Fibroblast of peridontal ligament (primary cell): ENCODE data around the gene FGGY.
"Not testable (repeated sequence)": the region's sequence is repeated elsewhere in the genome, so short reads cannot be mapped to it uniquely, and the experiment has no call there.

ENCODE experiments used
- DNase-seq: peaks from one replicate; pipeline ENCODE4 v3.0.0-alpha.2; 2010; ENCODE audit errors: extremely low read depth

The FGGY gene

DNA sequence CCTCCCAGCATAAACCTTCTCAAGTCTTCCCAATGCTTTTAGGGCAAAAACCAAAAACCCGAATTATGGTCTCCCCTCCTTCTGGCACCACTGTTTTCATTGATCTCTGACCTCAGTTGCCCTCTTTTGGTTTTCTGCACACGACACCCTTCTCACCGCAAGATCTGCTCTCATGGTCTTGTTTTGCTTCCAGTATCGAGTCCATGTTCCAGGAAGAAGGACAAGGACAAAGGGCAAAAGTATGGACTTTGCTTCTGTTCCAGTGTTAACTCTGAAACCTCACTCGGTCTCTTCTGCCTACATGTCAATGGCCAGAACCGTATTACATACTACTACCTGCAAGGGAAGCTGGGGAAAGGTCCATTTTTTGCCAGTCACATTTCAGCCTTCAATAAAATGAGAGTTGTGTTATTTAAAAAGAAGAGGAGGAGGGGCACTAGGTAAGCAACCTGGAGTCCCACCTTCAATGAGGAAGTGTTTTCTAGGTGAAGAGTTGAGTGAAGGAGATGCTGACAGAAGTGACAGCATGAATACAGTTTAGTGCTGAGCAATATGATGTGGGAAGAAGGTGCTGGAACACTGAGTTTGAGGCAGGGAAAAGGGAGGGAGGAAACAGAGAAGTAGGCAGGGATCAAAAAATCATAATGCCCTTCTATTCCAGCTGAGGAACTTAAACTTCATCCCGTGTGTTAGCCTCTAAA is 183.4 kb downstream of the FGGY start:
- DNase-seq: no peak

DNA sequence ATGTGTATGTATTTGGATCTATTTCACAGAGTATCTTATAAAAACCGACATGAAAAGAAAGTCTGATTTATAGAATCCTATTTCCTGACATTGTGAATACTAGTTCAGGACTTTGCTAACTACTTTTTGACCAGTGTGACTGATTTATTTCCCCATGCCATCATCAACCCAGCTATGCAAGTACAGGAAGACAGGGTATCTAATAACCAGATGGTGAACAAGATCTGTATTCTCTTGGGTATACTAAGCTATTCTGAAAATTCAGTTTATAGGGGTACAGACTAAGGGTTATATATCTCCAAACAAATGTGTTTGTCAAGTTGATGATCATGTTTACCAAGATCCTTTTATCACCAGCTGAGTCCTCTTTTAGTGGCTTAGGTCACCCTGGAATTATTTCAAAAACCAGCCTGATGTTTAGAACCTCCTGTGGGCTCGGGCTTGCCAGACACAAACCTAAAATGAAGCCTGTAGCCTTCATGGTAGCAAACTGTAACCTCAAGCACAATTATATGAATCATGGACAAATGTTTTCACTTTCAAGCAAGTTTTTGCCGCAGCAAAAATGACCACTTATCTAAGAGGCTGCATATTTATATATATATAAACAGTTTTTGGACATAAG is 185.1 kb downstream of the FGGY start:
- DNase-seq: peak; percentile 95

DNA sequence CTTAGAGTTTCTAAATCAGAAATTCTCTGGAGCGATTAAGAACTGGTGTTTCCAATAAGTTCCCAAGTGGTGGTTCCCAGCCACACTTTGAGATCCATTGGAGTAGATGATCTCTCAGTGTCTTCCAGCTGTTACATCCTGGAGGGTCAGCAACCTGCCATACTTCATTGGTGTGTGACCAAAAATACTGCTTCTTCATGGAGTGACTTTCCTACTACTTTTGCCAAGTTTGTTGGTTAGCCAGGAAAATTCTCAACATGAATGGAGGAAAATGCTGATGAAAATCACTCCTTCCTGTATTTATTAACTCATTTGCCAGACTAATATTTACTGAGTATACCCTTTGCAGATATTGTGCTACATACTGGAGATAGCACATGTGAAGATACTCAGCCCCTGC is 186.1 kb downstream of the FGGY start:
- DNase-seq: no peak

DNA sequence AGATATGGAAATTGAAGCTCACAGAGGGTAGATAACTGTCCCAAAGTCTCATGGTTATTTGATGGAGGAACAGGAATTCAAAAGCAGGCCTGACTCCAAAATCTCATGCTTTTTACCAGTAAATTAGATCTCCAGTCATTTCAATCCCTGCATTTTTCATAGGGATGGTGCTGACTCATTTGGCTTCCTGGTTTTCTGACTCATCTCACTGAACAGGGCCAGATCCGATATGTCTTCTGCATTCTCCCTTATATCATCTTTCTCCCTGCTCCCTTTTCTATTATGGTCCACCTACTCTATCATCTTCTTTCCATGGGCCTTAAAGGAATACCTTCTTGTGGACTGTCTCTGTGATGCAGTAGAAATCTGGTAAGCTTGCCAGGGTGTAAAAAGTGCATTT is 187.2 kb downstream of the FGGY start:
- peak; percentile 95 for DNase-seq

DNA sequence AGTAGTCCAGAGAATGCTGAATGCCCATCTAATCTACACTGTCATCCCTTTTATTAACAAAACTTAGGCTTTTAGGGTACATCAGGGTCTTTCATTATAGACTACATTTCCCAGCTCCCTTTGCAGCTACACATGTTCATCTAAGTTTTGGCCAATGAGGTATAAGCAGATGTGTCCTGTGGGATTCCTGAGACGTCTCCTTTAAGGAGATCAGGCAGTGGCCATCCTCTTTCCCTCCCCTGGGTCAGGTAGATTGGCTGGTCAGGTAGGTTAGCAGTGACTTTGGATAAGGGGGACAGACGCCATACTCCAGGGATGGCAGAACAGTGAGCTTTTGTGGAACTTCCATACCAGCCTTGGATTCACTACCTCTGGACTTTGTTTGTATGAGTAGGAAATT is 188.3 kb downstream of the FGGY start:
- no peak for DNase-seq

DNA sequence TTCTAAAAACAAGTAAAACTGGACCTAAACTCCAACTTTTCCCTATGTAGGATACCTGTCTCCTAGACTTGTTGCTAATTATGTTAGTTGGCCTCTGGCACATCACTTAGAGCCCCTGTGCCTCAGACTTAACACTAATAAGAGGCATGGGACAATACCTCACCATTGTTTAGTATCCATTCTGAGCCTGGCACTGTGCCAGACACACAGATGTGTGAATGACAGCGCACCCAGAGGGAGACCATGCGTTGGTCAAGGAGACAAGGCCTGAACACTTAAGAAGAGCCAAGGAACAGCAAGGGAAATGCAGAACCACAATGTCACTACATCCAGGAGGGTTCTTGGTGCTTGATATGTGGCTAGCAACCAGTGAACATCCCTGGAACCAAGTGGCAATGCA is 189.1 kb downstream of the FGGY start:
- no peak for DNase-seq

DNA sequence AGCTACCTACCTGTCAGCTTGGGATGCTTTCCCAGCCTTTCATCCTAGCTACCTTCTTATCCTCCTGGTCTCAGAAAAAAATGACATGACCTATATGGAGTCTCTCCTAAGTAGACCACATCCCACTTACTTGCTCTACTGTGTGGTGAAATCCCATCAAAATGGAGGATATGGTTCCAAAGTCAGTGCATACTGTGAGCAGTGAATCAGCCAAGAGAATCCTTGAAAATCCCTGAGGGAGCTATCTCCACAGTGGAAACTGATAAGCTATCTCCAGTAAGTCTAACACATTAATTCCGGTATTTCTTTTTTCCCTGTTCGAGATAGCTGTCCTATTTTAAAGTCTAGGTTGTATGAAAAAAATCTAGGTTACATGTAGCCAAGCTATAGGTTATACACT is 189.7 kb downstream of the FGGY start:
- no peak for DNase-seq

DNA sequence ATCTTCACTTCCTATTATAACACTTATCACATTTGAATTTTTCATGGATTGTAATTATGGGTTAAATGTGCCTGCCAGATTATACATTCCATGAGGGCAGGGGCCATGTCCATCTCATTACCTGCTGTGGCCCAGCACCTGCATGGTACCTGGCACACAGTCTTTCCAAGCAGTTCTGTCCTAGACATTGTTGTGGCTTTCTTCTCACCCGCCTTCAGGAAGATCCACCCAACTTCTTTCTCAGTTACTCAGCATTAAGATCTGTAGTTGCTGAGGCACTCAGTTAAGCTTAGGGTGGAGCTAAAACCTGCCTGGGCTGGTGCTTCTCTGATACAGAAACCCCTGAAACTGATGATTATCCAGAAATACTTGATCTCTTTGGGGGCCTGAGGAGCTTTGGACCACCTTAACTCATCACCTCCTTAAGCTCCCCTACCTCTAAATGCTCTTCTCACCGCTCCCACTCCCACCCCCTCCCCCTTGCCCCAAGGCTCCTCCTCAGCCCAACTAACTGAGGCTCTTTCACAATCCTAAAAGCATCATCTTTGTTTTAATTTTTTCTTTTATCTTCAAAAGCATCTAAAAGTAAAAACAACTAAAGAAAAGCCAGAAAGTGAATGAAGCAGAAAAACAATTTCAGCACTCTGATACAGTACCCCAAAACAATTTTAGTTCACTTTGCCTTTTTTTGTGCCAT is 190.6 kb downstream of the FGGY start:
- no peak for DNase-seq

DNA sequence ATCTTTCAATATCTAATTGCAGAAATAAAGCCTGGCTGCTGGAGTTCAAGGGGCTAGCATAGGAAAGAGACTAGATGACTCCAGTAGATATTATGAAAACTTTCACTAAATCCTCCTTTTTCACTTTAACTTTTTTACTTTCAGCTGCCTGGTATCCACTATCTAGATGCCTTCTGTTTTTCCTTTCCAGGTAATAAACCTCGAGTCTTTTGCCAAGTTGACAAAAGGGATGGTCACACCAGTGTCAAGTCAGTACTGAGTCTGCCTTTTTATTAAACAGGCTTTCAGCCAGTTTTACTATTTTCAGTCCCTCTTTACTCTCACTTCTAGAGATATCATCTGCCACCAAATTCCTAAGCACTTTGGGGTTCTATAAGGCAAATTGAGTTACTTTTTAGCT is 195.6 kb downstream of the FGGY start:
- DNase-seq: no peak

DNA sequence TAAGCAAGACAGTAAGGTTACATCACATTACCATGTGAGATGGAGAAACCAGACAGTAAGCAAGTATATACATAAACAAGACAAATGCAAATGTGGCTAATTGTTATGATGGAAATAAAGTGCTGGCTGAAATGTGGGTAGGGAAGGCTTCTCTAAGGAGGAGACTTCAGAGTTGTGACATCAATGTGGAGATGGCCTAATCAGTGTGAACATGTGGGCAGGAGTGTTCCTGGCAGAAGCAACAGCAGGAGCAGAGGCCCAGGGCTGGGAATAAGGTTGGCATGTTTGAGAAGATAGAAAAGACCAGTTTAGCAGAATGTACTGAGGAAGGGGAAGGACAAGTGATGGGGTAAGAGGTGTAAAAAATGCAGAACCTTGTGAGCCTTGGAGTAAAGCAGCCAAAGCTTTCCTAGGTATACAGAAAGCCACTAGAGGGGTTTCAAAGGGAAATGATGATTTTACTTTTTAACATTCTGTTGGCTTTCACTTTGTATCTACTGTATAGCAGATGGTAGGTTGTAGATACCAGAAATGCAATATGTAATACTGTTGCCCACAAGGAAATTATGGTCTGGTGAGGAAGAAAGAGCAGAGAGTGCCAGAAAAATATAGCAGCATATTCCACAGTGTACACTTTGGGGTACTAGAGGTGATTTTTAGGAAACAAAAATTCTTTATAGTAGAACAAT is 197.4 kb downstream of the FGGY start:
- peak; percentile 37 for DNase-seq

DNA sequence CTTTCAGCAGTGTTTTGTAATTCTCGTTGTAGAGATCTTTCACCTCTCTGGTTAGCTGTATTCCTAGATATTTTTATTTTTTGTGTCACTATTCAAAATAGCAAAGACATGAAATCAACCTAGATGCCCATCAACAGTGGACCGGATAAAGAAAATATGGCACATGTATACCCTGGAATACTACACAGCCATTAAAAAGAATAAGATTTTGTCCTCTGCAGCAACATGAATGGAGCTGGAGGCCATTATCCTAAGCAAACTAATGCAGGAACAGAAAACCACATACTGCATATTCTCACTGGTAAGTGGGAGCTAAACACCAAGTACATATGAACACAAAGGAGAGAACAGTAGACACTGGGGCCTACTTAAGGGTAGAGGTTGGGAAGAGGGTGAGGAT is 199.3 kb downstream of the FGGY start:
- DNase-seq: not testable (repeated sequence)

DNA sequence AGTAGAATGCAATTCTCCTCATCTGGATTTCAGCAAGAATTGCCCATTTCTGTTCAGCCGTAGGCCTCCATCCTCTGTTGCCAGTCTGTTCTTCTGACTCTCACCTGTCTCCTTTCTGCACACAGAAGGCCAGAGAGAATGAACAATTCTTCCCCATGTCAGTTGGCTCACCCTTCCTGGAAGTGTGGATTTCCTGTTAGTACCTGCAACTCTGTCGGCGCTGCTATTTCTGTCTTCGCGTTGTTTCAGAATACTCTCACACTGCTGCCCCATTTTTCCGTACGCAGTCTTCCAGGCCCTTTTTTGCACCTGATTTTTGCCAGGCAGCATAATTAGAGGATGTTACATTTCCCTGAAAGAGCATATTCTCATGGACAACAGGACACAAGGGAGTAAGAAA is 200.7 kb downstream of the FGGY start:
- no peak for DNase-seq

DNA sequence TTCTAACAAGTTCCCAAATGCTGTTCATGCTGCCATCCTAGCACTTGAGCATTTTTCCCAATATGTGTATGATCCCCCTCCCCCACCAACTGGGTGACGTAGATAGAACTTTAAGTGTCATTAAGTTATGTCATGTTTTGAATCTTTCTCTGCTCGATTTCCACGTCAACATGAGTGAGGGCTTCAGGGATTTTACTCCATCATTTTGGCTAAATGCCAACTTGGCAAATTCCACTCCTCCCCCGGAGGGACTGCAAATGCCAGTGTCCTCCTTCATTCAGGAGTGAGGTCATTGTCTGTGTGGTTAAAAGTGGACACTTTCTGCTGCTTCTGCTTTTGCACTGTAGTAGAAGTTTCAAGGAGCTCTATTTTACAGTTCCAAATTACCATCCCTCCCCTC is 201.7 kb downstream of the FGGY start:
- DNase-seq: peak; percentile 41

DNA sequence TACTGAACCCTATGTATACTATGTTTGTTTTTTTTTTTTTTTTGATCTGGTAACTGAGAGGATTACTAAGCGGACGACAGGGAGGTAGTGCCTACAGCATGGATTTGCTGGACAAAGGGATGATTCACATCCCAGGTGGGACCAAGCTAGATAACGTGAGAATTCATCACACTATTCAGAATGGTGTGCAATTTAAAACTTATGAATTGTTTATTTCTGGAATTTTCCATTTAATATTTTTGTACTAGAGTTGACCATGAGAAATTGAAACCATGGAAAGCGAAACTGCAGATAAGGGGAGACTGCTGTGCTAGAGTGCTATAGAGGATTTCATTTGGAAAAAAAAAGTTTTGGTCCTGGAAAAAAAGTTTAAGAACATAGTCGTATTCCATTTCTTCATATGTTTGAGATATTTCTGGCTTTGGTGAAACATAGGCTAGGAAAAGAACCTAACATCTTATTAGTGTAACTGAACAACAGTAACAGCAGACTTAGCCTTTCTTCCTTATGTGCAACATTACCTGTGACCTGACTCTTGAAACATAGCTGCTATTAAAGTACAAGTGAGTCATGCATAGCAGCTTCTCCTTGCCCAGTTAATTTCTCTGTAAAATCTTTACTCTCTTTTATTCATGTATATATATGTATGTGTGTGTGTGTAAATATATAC is 202.5 kb downstream of the FGGY start:
- DNase-seq: no peak

DNA sequence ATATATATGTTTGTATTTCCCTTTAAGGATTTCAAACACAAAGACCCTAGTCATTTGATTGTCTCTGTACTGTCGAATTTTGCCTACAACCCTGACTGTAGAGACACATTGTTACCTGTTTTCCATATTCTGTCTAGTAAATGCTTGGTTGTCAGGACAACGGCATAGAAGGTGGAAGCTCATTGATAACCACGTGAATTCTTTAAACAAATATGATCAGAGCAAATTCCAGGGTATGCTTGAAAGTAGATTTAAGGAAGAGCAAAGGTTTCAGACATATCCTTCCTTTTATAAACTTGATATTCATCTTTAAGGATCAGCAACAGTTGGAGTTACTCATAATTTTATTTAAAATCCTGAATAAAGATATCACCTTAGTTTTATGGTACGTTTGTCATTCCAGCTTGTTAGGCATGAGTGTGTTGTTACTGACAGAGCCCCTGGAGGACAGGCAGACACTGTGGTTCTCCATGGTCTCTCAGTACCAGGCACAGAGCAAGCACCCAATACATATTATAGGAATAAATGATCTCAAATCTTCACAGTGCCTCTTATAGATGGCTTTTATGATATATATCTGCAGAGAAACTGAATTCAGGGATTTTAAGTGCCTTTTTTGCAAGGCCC is 203.2 kb downstream of the FGGY start:
- no peak for DNase-seq

DNA sequence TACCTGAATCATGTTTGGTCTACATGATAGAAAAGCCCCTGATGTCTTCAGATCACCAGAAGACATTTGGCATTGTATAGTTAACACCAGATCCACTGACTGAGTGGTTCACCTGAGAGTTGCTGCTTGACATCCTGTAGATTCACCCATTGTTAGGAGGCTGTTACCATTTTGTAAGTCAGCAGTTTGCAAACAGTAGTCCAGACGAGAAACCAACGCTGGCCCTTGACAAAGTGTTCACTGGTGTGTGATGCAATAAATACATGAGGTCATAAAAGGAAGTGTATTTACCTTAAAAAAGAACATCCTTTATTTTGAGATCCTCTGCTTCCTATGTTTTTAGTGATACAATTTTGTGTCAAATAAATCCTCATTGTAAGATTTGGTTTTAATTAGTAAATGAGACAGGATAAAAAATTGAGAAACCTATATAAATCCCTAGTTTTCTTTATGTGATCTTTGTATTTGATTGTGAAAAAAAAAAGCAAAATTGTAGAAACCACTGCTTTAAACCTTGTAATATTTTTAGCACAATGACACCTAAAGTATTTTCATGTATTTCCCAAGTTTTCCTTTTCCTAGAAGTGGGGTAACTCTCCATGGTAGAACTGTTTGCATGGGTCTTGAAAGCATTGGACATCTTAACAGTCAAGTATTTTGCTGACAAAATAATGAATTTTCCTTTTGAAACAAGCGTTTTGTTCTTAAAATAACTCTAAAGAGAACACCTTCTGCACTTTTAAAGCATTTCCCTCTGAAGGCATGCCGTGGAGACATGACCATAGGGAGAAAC is 204.3 kb downstream of the FGGY start:
- DNase-seq: no peak

DNA sequence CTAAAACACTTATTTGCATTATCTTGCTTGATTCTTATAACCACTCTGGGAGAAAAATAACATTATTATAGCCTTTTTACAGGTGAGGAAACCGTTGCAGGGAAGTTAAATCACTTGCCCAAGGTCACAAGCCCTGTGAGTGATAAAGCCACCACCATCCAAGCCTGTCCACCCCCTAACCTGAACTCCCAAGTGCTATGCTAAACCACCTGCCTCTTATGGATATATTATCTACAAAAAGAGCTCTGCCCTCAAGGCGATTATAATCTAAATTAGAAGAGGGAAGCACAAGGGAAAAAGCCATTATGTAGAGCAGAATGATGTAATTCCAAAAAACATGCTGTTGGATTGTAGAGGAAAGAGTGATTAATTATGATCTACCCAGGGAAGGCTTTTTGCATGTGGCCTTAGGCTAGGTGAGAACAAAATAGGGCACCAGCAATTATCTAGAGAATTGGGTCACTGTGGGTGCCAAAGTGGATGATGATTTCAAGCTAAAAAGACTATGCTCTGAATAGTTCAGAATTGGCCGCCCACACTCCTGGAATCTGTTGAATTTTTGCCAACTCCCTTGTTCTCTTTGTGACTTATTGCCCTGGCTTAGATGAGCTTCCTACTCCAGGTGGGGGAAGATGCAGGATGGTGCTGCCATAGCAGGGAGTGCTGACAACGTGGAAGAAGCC is 205.3 kb downstream of the FGGY start:
- DNase-seq: no peak

DNA sequence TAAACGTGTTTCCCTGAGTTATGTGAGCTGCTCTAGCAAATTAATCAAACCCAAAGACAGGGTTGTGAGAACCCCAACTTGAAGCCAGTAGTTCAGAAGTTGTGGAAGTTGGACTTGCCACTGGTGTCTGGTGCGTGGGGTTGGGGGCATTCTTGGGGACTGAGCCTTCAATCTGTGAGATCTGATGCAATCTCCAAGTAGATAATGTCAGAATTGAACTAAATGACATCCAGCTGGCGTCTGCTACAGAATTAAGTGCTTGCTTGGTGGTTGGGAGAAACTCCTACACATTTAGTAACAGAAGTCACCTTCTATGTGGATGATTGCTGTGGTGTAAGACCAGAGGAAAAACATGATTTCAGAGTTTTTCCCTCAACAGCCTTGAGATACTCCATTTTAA is 207.4 kb downstream of the FGGY start:
- DNase-seq: no peak

DNA sequence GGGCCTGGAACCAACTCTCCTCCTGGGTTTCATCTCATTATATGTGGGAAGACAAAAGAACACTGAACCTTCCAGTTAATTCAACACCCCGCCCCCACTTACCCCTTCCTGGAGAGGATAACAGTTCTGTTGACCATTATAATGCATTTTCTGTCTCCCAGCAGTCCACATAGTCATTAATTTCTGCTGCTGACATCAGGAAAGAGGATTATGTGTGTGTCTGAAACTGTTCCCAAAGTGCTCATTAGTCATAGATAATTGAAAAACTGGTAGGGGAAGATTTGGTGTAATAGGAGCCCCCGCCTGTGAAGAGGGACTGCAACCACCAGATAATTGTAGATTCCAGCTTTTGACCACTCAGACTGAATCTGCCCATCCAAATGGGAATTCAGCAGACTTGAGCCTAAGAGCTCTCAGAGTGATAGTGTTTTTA is 208.7 kb downstream of the FGGY start:
- no peak for DNase-seq

DNA sequence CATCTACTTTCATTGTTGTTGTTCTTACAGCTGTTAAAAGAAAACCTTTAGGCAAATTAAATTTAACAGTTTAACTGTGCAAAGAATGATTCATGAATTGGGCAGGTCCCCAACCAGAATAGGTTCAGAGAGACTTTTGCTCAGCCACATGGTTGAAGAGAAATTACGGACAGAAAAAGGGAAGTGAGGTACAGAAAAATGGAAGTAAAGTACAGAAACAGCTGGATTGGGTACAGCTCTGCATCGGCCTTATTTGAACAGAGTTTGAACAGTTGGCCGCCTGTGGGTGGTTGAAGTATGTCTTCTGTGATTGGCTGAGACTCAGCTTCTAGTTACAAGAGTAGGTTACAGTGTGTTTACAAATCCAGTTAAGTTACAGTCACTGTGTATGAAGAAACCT is 210.1 kb downstream of the FGGY start:
- peak; percentile 62 for DNase-seq
